Measurements from ENCODE around the gene DNER. TPM values are rescaled to one million over a fixed set of nuclear protein-coding genes. Genes with fewer than 3 reads are reported as not detected.

DNER gene
- total RNA-seq, 4 donors from 2014 or later: 1.9 to 24.7 (median 4.9) TPM

- DNase-seq: no peak
- intact Hi-C loops (cut with DNase I; ENCODE audit: low total_unique reads): no loop called here
- H3K36me3 ChIP-seq: no peaks in the 10 kb centered on the region
- no peak overlapping the region for H3K4me3 ChIP-seq
- H3K27me3 ChIP-seq: no peaks in the 10 kb centered on the region
- H3K9me3 ChIP-seq: no peaks in the 10 kb centered on the region
- no peak overlapping the region for H3K27ac ChIP-seq
- TF ChIP-seq, protein P1, sequence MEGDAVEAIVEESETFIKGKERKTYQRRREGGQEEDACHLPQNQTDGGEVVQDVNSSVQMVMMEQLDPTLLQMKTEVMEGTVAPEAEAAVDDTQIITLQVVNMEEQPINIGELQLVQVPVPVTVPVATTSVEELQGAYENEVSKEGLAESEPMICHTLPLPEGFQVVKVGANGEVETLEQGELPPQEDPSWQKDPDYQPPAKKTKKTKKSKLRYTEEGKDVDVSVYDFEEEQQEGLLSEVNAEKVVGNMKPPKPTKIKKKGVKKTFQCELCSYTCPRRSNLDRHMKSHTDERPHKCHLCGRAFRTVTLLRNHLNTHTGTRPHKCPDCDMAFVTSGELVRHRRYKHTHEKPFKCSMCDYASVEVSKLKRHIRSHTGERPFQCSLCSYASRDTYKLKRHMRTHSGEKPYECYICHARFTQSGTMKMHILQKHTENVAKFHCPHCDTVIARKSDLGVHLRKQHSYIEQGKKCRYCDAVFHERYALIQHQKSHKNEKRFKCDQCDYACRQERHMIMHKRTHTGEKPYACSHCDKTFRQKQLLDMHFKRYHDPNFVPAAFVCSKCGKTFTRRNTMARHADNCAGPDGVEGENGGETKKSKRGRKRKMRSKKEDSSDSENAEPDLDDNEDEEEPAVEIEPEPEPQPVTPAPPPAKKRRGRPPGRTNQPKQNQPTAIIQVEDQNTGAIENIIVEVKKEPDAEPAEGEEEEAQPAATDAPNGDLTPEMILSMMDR (IDR thresholded peaks at IDR 0.05): no peak
- no peak for TF ChIP-seq POLR2A (IDR thresholded peaks at IDR 0.05)
- H3K4me1 ChIP-seq: no peaks in the 10 kb centered on the region
Observed at GRCh38 chr2:229539628-229540027, 174.7 kb downstream of the DNER start.

DNA sequence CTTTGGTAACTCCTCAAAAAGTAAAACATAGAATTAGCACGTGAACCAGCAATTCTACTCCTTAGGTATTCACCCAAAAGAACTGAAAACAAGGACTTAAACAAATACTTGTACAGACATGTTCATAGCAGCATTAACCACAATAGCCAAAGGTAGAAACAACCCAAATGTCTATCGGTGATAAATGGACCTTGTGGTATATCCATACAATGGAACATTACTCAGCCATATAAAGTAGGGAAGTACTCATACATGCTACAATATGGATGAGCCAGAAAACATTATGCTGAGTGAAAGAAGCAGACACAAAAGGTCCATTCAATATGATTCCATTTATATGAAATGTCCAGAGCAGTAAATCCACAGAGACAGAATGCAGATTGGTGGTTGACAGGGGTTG, 182.8 kb downstream of the DNER start:
- H3K9me3 ChIP-seq: no peaks in the 10 kb centered on the region
- H3K27ac ChIP-seq: no peak overlapping the region
- intact Hi-C loops (cut with DNase I; ENCODE audit: low total_unique reads): no loop called here
- H3K4me1 ChIP-seq: no peaks in the 10 kb centered on the region
- no peaks in the 10 kb centered on the region for H3K27me3 ChIP-seq
- no peaks in the 10 kb centered on the region for H3K36me3 ChIP-seq
- no peak for DNase-seq
- no peak overlapping the region for H3K4me3 ChIP-seq
- TF ChIP-seq POLR2A (IDR thresholded peaks at IDR 0.05): no peak
- TF ChIP-seq, protein P1 (IDR thresholded peaks at IDR 0.05): no peak

- no peak overlapping the region for H3K4me3 ChIP-seq
- H3K36me3 ChIP-seq: no peaks in the 10 kb centered on the region
- no peak overlapping the region for H3K27ac ChIP-seq
- no peaks in the 10 kb centered on the region for H3K9me3 ChIP-seq
- no peaks in the 10 kb centered on the region for H3K27me3 ChIP-seq
- TF ChIP-seq, protein P1 (IDR thresholded peaks at IDR 0.05): no peak
- TF ChIP-seq POLR2A (IDR thresholded peaks at IDR 0.05): no peak
- no peak for DNase-seq
- H3K4me1 ChIP-seq: no peaks in the 10 kb centered on the region
- intact Hi-C loops (cut with DNase I; ENCODE audit: low total_unique reads): no loop called here
Observed at GRCh38 chr2:229530434-229530833, 183.9 kb downstream of the DNER start.

DNA sequence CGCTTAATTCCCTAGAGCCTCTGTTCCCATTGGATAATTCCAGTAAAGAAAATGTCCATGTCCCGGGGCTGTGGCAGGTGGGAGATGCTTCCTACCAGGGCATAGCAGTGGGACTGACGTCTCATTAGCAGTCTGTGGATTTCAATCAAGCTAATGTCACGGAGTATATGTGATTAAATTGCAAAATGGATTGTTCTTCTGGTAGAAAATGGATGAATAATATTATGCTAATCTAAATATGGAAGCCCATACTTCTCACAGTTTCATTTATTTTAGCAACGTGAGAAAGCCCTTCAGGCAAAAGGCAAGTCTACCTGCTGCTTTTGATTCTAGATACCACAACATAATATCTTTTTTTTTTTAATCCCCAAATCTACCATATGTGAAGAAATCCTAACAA, 185.5 kb downstream of the DNER start:
- TF ChIP-seq, protein P1 (IDR thresholded peaks at IDR 0.05): no peak
- TF ChIP-seq POLR2A (IDR thresholded peaks at IDR 0.05): no peak
- no peaks in the 10 kb centered on the region for H3K27me3 ChIP-seq
- DNase-seq: no peak

GRCh38 chr2:229526951-229527350, 187.4 kb downstream of the DNER start:
- Histone ChIP-seq H3K36me3 (no peaks in the 10 kb centered on the region), H3K27ac (no peak overlapping the region), H3K27me3 (no peaks in the 10 kb centered on the region), H3K4me3 (no peak overlapping the region), H3K4me1 (no peaks in the 10 kb centered on the region), H3K9me3 (no peaks in the 10 kb centered on the region)
- intact Hi-C loops (cut with DNase I; ENCODE audit: low total_unique reads): no loop called here
- TF ChIP-seq POLR2A (IDR thresholded peaks at IDR 0.05): no peak
- TF ChIP-seq, protein P1 (IDR thresholded peaks at IDR 0.05): no peak
- DNase-seq: no peak

More for the DNA sequence above, 185.5 kb downstream of the DNER start:
- Histone ChIP-seq H3K27ac (no peak overlapping the region), H3K36me3 (no peaks in the 10 kb centered on the region), H3K9me3 (no peaks in the 10 kb centered on the region), H3K4me1 (no peaks in the 10 kb centered on the region), H3K4me3 (no peak overlapping the region)
- intact Hi-C loops (cut with DNase I; ENCODE audit: low total_unique reads): no loop called here
